NCI-H128 (cell line): Measurements from ENCODE around the gene RAP1GAP.
"Not testable (repeated sequence)": the region's sequence is repeated elsewhere in the genome, so short reads cannot be mapped to it uniquely, and the experiment has no call there.

Experiments used
- DNase-seq: peaks from one replicate; lab custom pipeline; 2025; ENCODE audit not compliant: unreplicated experiment; lab: John Stamatoyannopoulos, UW

The RAP1GAP gene

GRCh38 chr1:21647431-21648351 is 21.5 kb downstream of the RAP1GAP start:
- DNase-seq = no peak

GRCh38 chr1:21645550-21645949 is 23.6 kb downstream of the RAP1GAP start:
- DNase-seq = no peak

- no peak for DNase-seq
Measured at GRCh38 chr1:21644906-21645305, 24.3 kb downstream of the RAP1GAP start.

- no peak for DNase-seq
Measured at GRCh38 chr1:21644348-21644747, 24.8 kb downstream of the RAP1GAP start.

- no peak for DNase-seq
Measured at GRCh38 chr1:21643624-21644023, 25.5 kb downstream of the RAP1GAP start.

- no peak for DNase-seq
Measured at GRCh38 chr1:21641967-21642739, 27.0 kb downstream of the RAP1GAP start.

GRCh38 chr1:21641537-21641936 is 27.6 kb downstream of the RAP1GAP start:
- no peak for DNase-seq

GRCh38 chr1:21641076-21641475 is 28.1 kb downstream of the RAP1GAP start:
- DNase-seq = no peak

- DNase-seq = no peak
Measured at GRCh38 chr1:21640653-21641052, 28.5 kb downstream of the RAP1GAP start.

- no peak for DNase-seq
Measured at GRCh38 chr1:21639594-21640041, 29.5 kb downstream of the RAP1GAP start.

- DNase-seq = peak; percentile 19
Measured at GRCh38 chr1:21638531-21639341, 30.4 kb downstream of the RAP1GAP start.

- no peak for DNase-seq
Measured at GRCh38 chr1:21637514-21637913, 31.6 kb downstream of the RAP1GAP start.

GRCh38 chr1:21636029-21636428 is 33.1 kb downstream of the RAP1GAP start:
- DNase-seq = no peak

GRCh38 chr1:21634806-21635535 is 34.2 kb downstream of the RAP1GAP start:
- DNase-seq = no peak

- no peak for DNase-seq
Measured at GRCh38 chr1:21633992-21634805, 35.0 kb downstream of the RAP1GAP start.

- DNase-seq = no peak
Measured at GRCh38 chr1:21633141-21633755, 35.9 kb downstream of the RAP1GAP start.

- DNase-seq = no peak
Measured at GRCh38 chr1:21631944-21632887, 36.9 kb downstream of the RAP1GAP start.

GRCh38 chr1:21631590-21631943 is 37.6 kb downstream of the RAP1GAP start:
- not testable (repeated sequence) for DNase-seq
